ENCODE data around the gene SHCBP1L. TPM values are rescaled to one million over a fixed set of nuclear protein-coding genes. Genes with fewer than 3 reads are reported as not detected.

SHCBP1L gene
- total RNA-seq, 2 donors from 2014 or later: not detected

DNA sequence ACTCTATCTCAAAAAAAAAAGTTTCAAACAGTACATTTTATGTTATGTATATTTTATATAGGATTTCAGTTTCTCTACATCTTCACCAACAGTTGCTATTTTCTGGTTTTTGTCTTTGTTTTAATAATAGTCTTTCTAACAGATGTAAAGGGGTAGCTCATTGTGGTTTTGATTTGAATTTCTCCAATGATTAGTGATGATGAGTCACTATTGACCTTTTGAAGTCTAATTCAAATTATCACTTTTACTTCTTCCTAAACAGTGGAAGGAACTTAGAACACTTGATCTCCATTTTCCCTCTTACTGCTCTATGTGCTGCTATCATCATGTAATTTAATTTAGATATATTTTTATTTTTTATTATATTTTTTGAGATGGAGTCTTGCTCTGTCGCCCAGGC, 31.7 kb upstream of the SHCBP1L start:
- H3K4me3 ChIP-seq (ENCODE audit: low read length): no peak overlapping the region
- WGBS, 2 experiments (ENCODE audit: insufficient coverage in 1 of 2, insufficient read length in 1 of 2): 85% methylated on average over 1 of the region's 1 CpG; no CpG with 5 or more reads in 1 of the 2 experiments
- H3K4me3 Mint-ChIP-seq: no peak overlapping the region

DNA sequence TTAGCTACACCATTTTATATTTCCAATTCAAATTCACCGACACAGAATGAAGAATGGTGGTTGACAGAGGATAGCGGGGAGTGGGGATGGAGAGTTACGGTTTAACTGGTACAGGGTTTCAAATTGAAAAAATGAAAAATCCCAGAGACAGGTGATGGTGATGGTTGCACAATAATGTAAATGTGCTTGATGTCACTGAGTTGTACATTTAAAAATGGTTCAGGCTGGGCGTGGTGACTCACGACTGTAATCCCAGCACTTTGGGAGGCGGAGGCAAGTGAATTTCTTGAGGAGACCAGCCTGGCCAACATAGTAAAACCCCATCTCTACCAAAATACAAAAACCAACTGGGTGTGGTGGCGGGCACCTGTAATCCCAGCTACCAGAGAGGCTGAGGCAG, 31.2 kb upstream of the SHCBP1L start:
- WGBS, 2 experiments (ENCODE audit: insufficient coverage in 1 of 2, insufficient read length in 1 of 2): 80 to 97% methylated on average over 1 to 7 of the region's 7 CpGs
- H3K27ac Mint-ChIP-seq: no peak overlapping the region
- DNase-seq: no peak

More for the DNA sequence above, 31.7 kb upstream of the SHCBP1L start:
- TF ChIP-seq, protein P1, sequence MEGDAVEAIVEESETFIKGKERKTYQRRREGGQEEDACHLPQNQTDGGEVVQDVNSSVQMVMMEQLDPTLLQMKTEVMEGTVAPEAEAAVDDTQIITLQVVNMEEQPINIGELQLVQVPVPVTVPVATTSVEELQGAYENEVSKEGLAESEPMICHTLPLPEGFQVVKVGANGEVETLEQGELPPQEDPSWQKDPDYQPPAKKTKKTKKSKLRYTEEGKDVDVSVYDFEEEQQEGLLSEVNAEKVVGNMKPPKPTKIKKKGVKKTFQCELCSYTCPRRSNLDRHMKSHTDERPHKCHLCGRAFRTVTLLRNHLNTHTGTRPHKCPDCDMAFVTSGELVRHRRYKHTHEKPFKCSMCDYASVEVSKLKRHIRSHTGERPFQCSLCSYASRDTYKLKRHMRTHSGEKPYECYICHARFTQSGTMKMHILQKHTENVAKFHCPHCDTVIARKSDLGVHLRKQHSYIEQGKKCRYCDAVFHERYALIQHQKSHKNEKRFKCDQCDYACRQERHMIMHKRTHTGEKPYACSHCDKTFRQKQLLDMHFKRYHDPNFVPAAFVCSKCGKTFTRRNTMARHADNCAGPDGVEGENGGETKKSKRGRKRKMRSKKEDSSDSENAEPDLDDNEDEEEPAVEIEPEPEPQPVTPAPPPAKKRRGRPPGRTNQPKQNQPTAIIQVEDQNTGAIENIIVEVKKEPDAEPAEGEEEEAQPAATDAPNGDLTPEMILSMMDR (conservative IDR thresholded peaks at IDR 0.05): no peak
- Mint-ChIP-seq H3K9me3 (peaks cover 5% of the 10 kb centered on the region), H3K36me3 (ENCODE audit: low read depth) (no peaks in the 10 kb centered on the region), H3K27ac (no peak overlapping the region), H3K27me3 (ENCODE audit: insufficient read depth) (no peaks in the 10 kb centered on the region), H3K4me1 (no peaks in the 10 kb centered on the region)
- Histone ChIP-seq H3K9ac (ENCODE audit: extremely low read depth, low read length, poor library complexity, severe bottlenecking) (no peak overlapping the region), H3K4me1 (ENCODE audit: control insufficient read depth, insufficient read depth, low read length) (no peaks in the 10 kb centered on the region), H3K27ac (ENCODE audit: low read depth, low read length) (no peak overlapping the region), H3K36me3 (ENCODE audit: control insufficient read depth, insufficient read depth, low read length) (no peaks in the 10 kb centered on the region), H3K9me3 (ENCODE audit: control insufficient read depth, low read length) (no peaks in the 10 kb centered on the region), H3K27me3 (ENCODE audit: control insufficient read depth, insufficient read depth, low read length, poor library complexity, severe bottlenecking) (no peaks in the 10 kb centered on the region)
- DNase-seq: no peak

DNA sequence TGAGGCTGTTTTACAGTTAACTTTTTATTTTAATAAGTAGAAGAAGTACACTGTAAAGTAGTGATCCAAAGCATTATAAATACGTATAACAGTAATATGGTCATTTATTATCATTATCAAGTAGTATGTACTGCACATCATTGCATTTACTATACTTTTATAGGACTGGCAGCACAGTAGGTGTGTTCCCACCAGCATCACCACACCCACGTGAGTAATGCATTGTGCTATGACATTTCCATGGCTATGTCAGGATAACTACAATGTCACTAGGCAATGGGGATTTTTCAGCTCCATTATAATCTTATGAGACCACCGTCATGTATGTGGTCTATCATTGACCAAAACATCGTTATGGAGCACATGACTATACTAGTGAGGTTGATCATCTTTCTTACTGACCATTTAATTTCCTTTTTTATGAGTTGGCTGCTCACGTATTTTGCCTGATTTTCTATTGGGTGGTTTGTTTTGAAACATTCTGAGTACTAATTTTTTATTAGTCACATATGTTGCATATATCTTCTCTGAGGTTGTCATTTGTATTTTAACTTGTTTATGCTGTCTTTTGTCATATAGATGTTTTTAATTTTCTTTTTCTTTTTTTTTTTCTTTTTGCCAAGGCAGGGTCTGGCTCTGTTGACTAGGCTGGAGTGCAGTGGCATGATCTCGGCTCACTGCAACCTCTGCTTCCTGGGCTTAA, 25.3 kb upstream of the SHCBP1L start:
- no peaks in the 10 kb centered on the region for H3K36me3 Mint-ChIP-seq (ENCODE audit: low read depth)
- H3K4me1 ChIP-seq (ENCODE audit: control insufficient read depth, insufficient read depth, low read length): no peaks in the 10 kb centered on the region
- no peaks in the 10 kb centered on the region for H3K9me3 ChIP-seq (ENCODE audit: control insufficient read depth, low read length)
- WGBS, 2 experiments (ENCODE audit: insufficient coverage in 1 of 2, insufficient read length in 1 of 2): 92 to 94% methylated on average over 2 to 5 of the region's 6 CpGs
- no peak overlapping the region for H3K4me3 Mint-ChIP-seq
- no peaks in the 10 kb centered on the region for H3K27me3 Mint-ChIP-seq (ENCODE audit: insufficient read depth)
- no peak overlapping the region for H3K27ac ChIP-seq (ENCODE audit: low read depth, low read length)
- no peak for DNase-seq
- TF ChIP-seq, protein P1 (conservative IDR thresholded peaks at IDR 0.05): no peak
- peaks cover 2% of the 10 kb centered on the region for H3K4me1 Mint-ChIP-seq
- H3K36me3 ChIP-seq (ENCODE audit: control insufficient read depth, insufficient read depth, low read length): no peaks in the 10 kb centered on the region
- no peak overlapping the region for H3K9ac ChIP-seq (ENCODE audit: extremely low read depth, low read length, poor library complexity, severe bottlenecking)
- H3K4me3 ChIP-seq (ENCODE audit: low read length): no peak overlapping the region
- no peak overlapping the region for H3K27ac Mint-ChIP-seq
- peaks cover 5% of the 10 kb centered on the region for H3K9me3 Mint-ChIP-seq
- no peaks in the 10 kb centered on the region for H3K27me3 ChIP-seq (ENCODE audit: control insufficient read depth, insufficient read depth, low read length, poor library complexity, severe bottlenecking)

More for the DNA sequence above, 31.2 kb upstream of the SHCBP1L start:
- H3K4me1 Mint-ChIP-seq: no peaks in the 10 kb centered on the region
- H3K27me3 ChIP-seq (ENCODE audit: control insufficient read depth, insufficient read depth, low read length, poor library complexity, severe bottlenecking): no peaks in the 10 kb centered on the region
- no peak overlapping the region for H3K9ac ChIP-seq (ENCODE audit: extremely low read depth, low read length, poor library complexity, severe bottlenecking)
- TF ChIP-seq, protein P1 (conservative IDR thresholded peaks at IDR 0.05): no peak
- H3K9me3 Mint-ChIP-seq: peaks cover 5% of the 10 kb centered on the region
- H3K36me3 ChIP-seq (ENCODE audit: control insufficient read depth, insufficient read depth, low read length): no peaks in the 10 kb centered on the region
- no peak overlapping the region for H3K4me3 Mint-ChIP-seq
- H3K27ac ChIP-seq (ENCODE audit: low read depth, low read length): no peak overlapping the region
- H3K36me3 Mint-ChIP-seq (ENCODE audit: low read depth): no peaks in the 10 kb centered on the region
- no peaks in the 10 kb centered on the region for H3K4me1 ChIP-seq (ENCODE audit: control insufficient read depth, insufficient read depth, low read length)
- no peak overlapping the region for H3K4me3 ChIP-seq (ENCODE audit: low read length)
- no peaks in the 10 kb centered on the region for H3K27me3 Mint-ChIP-seq (ENCODE audit: insufficient read depth)
- no peaks in the 10 kb centered on the region for H3K9me3 ChIP-seq (ENCODE audit: control insufficient read depth, low read length)
